ENCODE results near the gene GRIN2A.

GRIN2A gene

GRCh38 chr16:10181196-10182162, 749 bp downstream of the GRIN2A start:
- no peak for DNase-seq

- no peak for DNase-seq
Observed at GRCh38 chr16:10180771-10181163, 1.5 kb downstream of the GRIN2A start.

GRCh38 chr16:10180042-10180770, 2.0 kb downstream of the GRIN2A start:
- no peak for DNase-seq

GRCh38 chr16:10178526-10178925, 3.7 kb downstream of the GRIN2A start:
- no peak for DNase-seq

- no peak for DNase-seq
Observed at GRCh38 chr16:10178080-10178479, 4.1 kb downstream of the GRIN2A start.

GRCh38 chr16:10172848-10173655, 9.2 kb downstream of the GRIN2A start:
- no peak for DNase-seq

GRCh38 chr16:10171221-10171620, 11.0 kb downstream of the GRIN2A start:
- no peak for DNase-seq

GRCh38 chr16:10169904-10170410, 12.3 kb downstream of the GRIN2A start:
- DNase-seq, result no peak

GRCh38 chr16:10169031-10169430, 13.2 kb downstream of the GRIN2A start:
- DNase-seq, result no peak

GRCh38 chr16:10168258-10168657, 14.0 kb downstream of the GRIN2A start:
- no peak for DNase-seq

GRCh38 chr16:10165643-10166042, 16.6 kb downstream of the GRIN2A start:
- no peak for DNase-seq

- no peak for DNase-seq
Observed at GRCh38 chr16:10162981-10163380, 19.2 kb downstream of the GRIN2A start.

- DNase-seq, result no peak
Observed at GRCh38 chr16:10156099-10156498, 26.1 kb downstream of the GRIN2A start.

GRCh38 chr16:10154389-10154788, 27.8 kb downstream of the GRIN2A start:
- no peak for DNase-seq

GRCh38 chr16:10153985-10154384, 28.2 kb downstream of the GRIN2A start:
- no peak for DNase-seq

GRCh38 chr16:10151718-10152117, 30.5 kb downstream of the GRIN2A start:
- DNase-seq, result no peak

GRCh38 chr16:10150906-10151305, 31.3 kb downstream of the GRIN2A start:
- no peak for DNase-seq

- no peak for DNase-seq
Observed at GRCh38 chr16:10145542-10146035, 36.6 kb downstream of the GRIN2A start.

- no peak for DNase-seq
Observed at GRCh38 chr16:10141671-10142070, 40.6 kb downstream of the GRIN2A start.

GRCh38 chr16:10138881-10139280, 43.3 kb downstream of the GRIN2A start:
- DNase-seq, result no peak

GRCh38 chr16:10137341-10137740, 44.9 kb downstream of the GRIN2A start:
- DNase-seq, result no peak

GRCh38 chr16:10136916-10137315, 45.3 kb downstream of the GRIN2A start:
- DNase-seq, result no peak

- no peak for DNase-seq
Observed at GRCh38 chr16:10130538-10130937, 51.7 kb downstream of the GRIN2A start.
